ENCODE measurements around the gene QKI. TPM values are rescaled to one million over a fixed set of nuclear protein-coding genes. Genes with fewer than 3 reads are reported as not detected.

The QKI gene
- polyA plus RNA-seq, 1 experiment = 143 TPM

GRCh38 chr6:163460307-163460782 is 45.8 kb downstream of the QKI start:
- Histone ChIP-seq H3K36me3 (ENCODE audit: control insufficient read depth, insufficient read depth, low read length) (0 out of 2 replicates have a peak, but pooled peaks cover 1% of the 10 kb centered on the region), H3K27me3 (ENCODE audit: control insufficient read depth, insufficient read depth, low read length) (no peaks in the 10 kb centered on the region), H3K4me3 (ENCODE audit: low read depth, low read length) (no peak overlapping the region)
- POLR2A ChIA-PET = no interaction called here
- CTCF ChIA-PET = interaction anchor here (0.7 kb wide), 1 partner anchor 8 kb away, joined by 3 read pairs; no protein-coding TSS in a partner anchor
- DNase-seq (ENCODE audit: low read depth) = no peak
- no peak for TF ChIP-seq CTCF (IDR thresholded peaks at IDR 0.05; ENCODE audit: insufficient read depth, low read depth, low read length)

- Histone ChIP-seq H3K27me3 (ENCODE audit: control insufficient read depth, insufficient read depth, low read length) (no peaks in the 10 kb centered on the region), H3K4me3 (ENCODE audit: low read depth, low read length) (no peak overlapping the region), H3K36me3 (ENCODE audit: control insufficient read depth, insufficient read depth, low read length) (0 out of 2 replicates have a peak, but pooled peaks cover 1% of the 10 kb centered on the region)
- ChIA-PET POLR2A (no interaction called here), CTCF (no interaction called here)
- no peak for TF ChIP-seq CTCF (IDR thresholded peaks at IDR 0.05; ENCODE audit: insufficient read depth, low read depth, low read length)
- DNase-seq (ENCODE audit: low read depth) = no peak
These were observed 47.2 kb downstream of the QKI start for GRCh38 chr6:163461696-163462095.

GRCh38 chr6:163463180-163463579 is 48.7 kb downstream of the QKI start:
- no peak for TF ChIP-seq CTCF (IDR thresholded peaks at IDR 0.05; ENCODE audit: insufficient read depth, low read depth, low read length)
- no peaks in the 10 kb centered on the region for H3K27me3 ChIP-seq (ENCODE audit: control insufficient read depth, insufficient read depth, low read length)
- ChIA-PET CTCF (no interaction called here), POLR2A (no interaction called here)
- H3K4me3 ChIP-seq (ENCODE audit: low read depth, low read length) = no peak overlapping the region
- no peak for DNase-seq (ENCODE audit: low read depth)
- H3K36me3 ChIP-seq (ENCODE audit: control insufficient read depth, insufficient read depth, low read length) = 0 out of 2 replicates have a peak, but pooled peaks cover 1% of the 10 kb centered on the region

GRCh38 chr6:163463795-163464194 is 49.3 kb downstream of the QKI start:
- Histone ChIP-seq H3K4me3 (ENCODE audit: low read depth, low read length) (no peak overlapping the region), H3K27me3 (ENCODE audit: control insufficient read depth, insufficient read depth, low read length) (no peaks in the 10 kb centered on the region), H3K36me3 (ENCODE audit: control insufficient read depth, insufficient read depth, low read length) (0 out of 2 replicates have a peak, but pooled peaks cover 1% of the 10 kb centered on the region)
- no peak for DNase-seq (ENCODE audit: low read depth)
- CTCF ChIA-PET = no interaction called here
- TF ChIP-seq CTCF (IDR thresholded peaks at IDR 0.05; ENCODE audit: insufficient read depth, low read depth, low read length) = no peak
- POLR2A ChIA-PET = no interaction called here

- Histone ChIP-seq H3K4me3 (ENCODE audit: low read depth, low read length) (no peak overlapping the region), H3K27me3 (ENCODE audit: control insufficient read depth, insufficient read depth, low read length) (no peaks in the 10 kb centered on the region), H3K36me3 (ENCODE audit: control insufficient read depth, insufficient read depth, low read length) (no peaks in the 10 kb centered on the region)
- no peak for TF ChIP-seq CTCF (IDR thresholded peaks at IDR 0.05; ENCODE audit: insufficient read depth, low read depth, low read length)
- DNase-seq (ENCODE audit: low read depth) = no peak
- ChIA-PET CTCF (no interaction called here), POLR2A (no interaction called here)
These were observed 52.4 kb downstream of the QKI start for GRCh38 chr6:163466839-163467390.

Measured in BJ (cell line).